K562 (cell line): Measurements from ENCODE around the gene ARHGAP4. TPM values are rescaled to one million over a fixed set of nuclear protein-coding genes. Genes with fewer than 3 reads are reported as not detected.

Experiments used
- ATAC-seq: fragments of 200-7000 bp; cut with Tn5 transposase; 3 replicates; pipeline ENCODE4 v1.9.1; 2020; ENCODE audit warnings: moderate library complexity
- BruUV-seq: library from RNA; stranded (reverse); fragments of 400-500 nt; replicated peaks from 2 replicates; lab custom pipeline; 2021; lab: Mats Ljungman, UMichigan
- CTCF ChIA-PET: fragments of 300-600 bp; formaldehyde crosslinking; extraction: SDS; loops from one replicate; lab custom pipeline; 2021; ENCODE audit warnings: low intra/inter-chr PET ratio; lab: Yijun Ruan, JAX
- POLR2A ChIA-PET: fragments of 300-600, 350-650 bp; sonication (Branson Sonifier 250); formaldehyde crosslinking; extraction: SDS; loops from one replicate; lab custom pipeline; 2021; ENCODE audit warnings: antibody characterized with exemption, inconsistent platforms; lab: Yijun Ruan, JAX
- DNase-seq, 4 experiments: peaks; one replicate each; pipeline versions ENCODE4 v3.0.0 to v3.0.0-alpha.2; 2011 to 2018; ENCODE audit warnings: low spot score in 3 of 4, mixed read lengths in 3 of 4; ENCODE audit errors: extremely low read depth in 1 of 4
- FAIRE-seq: peaks from 2 replicates; lab custom pipeline; 2011; peaks lifted over from hg19 to GRCh38; lab: Jason Lieb, UNC
- H2AFZ ChIP-seq: 2 replicates; pipeline ENCODE4 v1.6.0; 2011; ENCODE audit warnings: low read depth, low read length, control low read depth, inconsistent platforms
- H3K27ac ChIP-seq: fragments of 200-600 bp; 3 replicates; pipeline ENCODE4 v1.8.0; 2011; ENCODE audit warnings: low read depth, mild to moderate bottlenecking, control low read depth, inconsistent platforms, low read length, moderate library complexity, mixed read lengths; ENCODE audit errors: extremely low read depth
- H3K27me3 ChIP-seq, 2 experiments: fragments of 300-600 bp in 1 of 2; 2 replicates in 1 of 2; 3 replicates in 1 of 2; pipeline versions ENCODE4 v1.6.0 to v1.8.0; 2011; ENCODE audit warnings: inconsistent platforms in 2 of 2, low read length in 2 of 2, mild to moderate bottlenecking in 1 of 2, mixed read lengths in 1 of 2, moderate library complexity in 1 of 2; ENCODE audit not compliant: control insufficient read depth in 2 of 2, insufficient read depth in 2 of 2
- H3K36me3 ChIP-seq: fragments of 300-600 bp; 3 replicates; pipeline ENCODE4 v1.8.0; 2011; ENCODE audit warnings: mild to moderate bottlenecking, low read length, inconsistent platforms; ENCODE audit not compliant: control insufficient read depth, insufficient read depth
- H3K4me1 ChIP-seq, 2 experiments: fragments of 200-600 bp in 1 of 2; replicated peaks in 1 of 2; 2 replicates in 1 of 2; 3 replicates in 1 of 2; pipeline versions ENCODE4 v1.5.1 to v1.8.0; 2011; ENCODE audit warnings: inconsistent platforms in 2 of 2, low read length in 2 of 2, mild to moderate bottlenecking in 1 of 2, mixed read lengths in 1 of 2, moderate library complexity in 1 of 2; ENCODE audit not compliant: control insufficient read depth in 2 of 2, insufficient read depth in 2 of 2
- H3K4me2 ChIP-seq: 2 replicates; pipeline ENCODE4 v1.6.1; 2011; ENCODE audit warnings: low read length, control low read depth, inconsistent platforms, mixed read lengths; ENCODE audit not compliant: insufficient read depth
- H3K4me3 ChIP-seq: fragments of 200-600 bp; sonication (generic), shearing (Covaris generic); 2 replicates; pipeline ENCODE4 v1.5.1; 2016; ENCODE audit warnings: control low read depth, inconsistent platforms
- H3K79me2 ChIP-seq: fragments of 200-600 bp; 3 replicates; pipeline ENCODE4 v1.8.0; 2011; ENCODE audit warnings: low read length, inconsistent platforms; ENCODE audit not compliant: control insufficient read depth, insufficient read depth
- H3K9ac ChIP-seq, 2 experiments: 2 replicates each; pipeline versions ENCODE4 v1.6.0 to v1.6.1; 2011; ENCODE audit warnings: low read depth in 2 of 2, low read length in 2 of 2, control low read depth in 1 of 2, inconsistent platforms in 1 of 2, mild to moderate bottlenecking in 1 of 2, mixed read lengths in 1 of 2; ENCODE audit not compliant: insufficient read depth in 1 of 2
- H3K9me1 ChIP-seq: one replicate; pipeline ENCODE4 v1.6.0; 2011; ENCODE audit warnings: inconsistent platforms, mild to moderate bottlenecking, low read length, moderate library complexity; ENCODE audit not compliant: control insufficient read depth, insufficient read depth
- H3K9me3 ChIP-seq: replicated peaks from 2 replicates; pipeline ENCODE4 v1.5.1; 2011; ENCODE audit warnings: low read depth, low read length, inconsistent platforms; ENCODE audit not compliant: control insufficient read depth, insufficient read depth
- H4K20me1 ChIP-seq: replicated peaks from 2 replicates; pipeline ENCODE4 v1.6.1; 2011; ENCODE audit warnings: low read length, inconsistent platforms, mixed read lengths; ENCODE audit not compliant: control insufficient read depth, insufficient read depth
- EGR1 ChIP-seq: fragments of 450-650 bp; conservative IDR thresholded peaks from 2 replicates; pipeline ENCODE4 v1.6.1; 2017; ENCODE audit warnings: mild to moderate bottlenecking
- HMG20A ChIP-seq: fragments of 450-650 bp; formaldehyde crosslinking; conservative IDR thresholded peaks from 2 replicates; pipeline ENCODE4 v1.4.0; 2020; ENCODE audit warnings: mild to moderate bottlenecking, mixed read lengths
- KLF10 ChIP-seq: fragments of 250-450 bp; sonication (Bioruptor Pico); IDR thresholded peaks from 2 replicates; pipeline ENCODE4 v1.6.1; 2021; ENCODE audit warnings: matching md5 sums
- MTA3 ChIP-seq: fragments of 450-650 bp; formaldehyde crosslinking; IDR thresholded peaks from 2 replicates; pipeline ENCODE4 v1.6.1; 2017; ENCODE audit warnings: mild to moderate bottlenecking, borderline replicate concordance
- MTF1 ChIP-seq: fragments of 250-450 bp; sonication (Bioruptor Pico); IDR thresholded peaks from 2 replicates; pipeline ENCODE4 v1.9.0; 2021; ENCODE audit warnings: moderate library complexity, mild to moderate bottlenecking, inconsistent platforms, borderline replicate concordance
- PURB ChIP-seq: sonication (generic); formaldehyde crosslinking; IDR thresholded peaks from 2 replicates; pipeline ENCODE4 v1.9.0; 2021; ENCODE audit warnings: low read depth, mild to moderate bottlenecking, missing genetic modification reagents
- RFX1 ChIP-seq: fragments of 450-650 bp; IDR thresholded peaks from 2 replicates; pipeline ENCODE4 v1.6.1; 2016; ENCODE audit warnings: mild to moderate bottlenecking, moderate library complexity
- TAF9B ChIP-seq: fragments of 450-650 bp; IDR thresholded peaks from 2 replicates; pipeline ENCODE4 v1.6.1; 2018; ENCODE audit warnings: mild to moderate bottlenecking; ENCODE audit not compliant: partially characterized antibody
- TFAM ChIP-seq: fragments of 250-450 bp; sonication (Bioruptor Pico); conservative IDR thresholded peaks from 2 replicates; pipeline ENCODE4 v1.5.0; 2021; ENCODE audit warnings: mild to moderate bottlenecking, moderate library complexity
- VEZF1 ChIP-seq: fragments of 200-800 bp; sonication (Bioruptor generic); IDR thresholded peaks from 2 replicates; pipeline ENCODE4 v1.6.1; 2017; ENCODE audit warnings: missing genetic modification characterization, missing compliant biosample characterization
- WHSC1 ChIP-seq: IDR thresholded peaks from one replicate; pipeline ENCODE4 v1.6.1; 2012; ENCODE audit warnings: low read length, control low read depth, inconsistent platforms
- ZKSCAN3 ChIP-seq: fragments of 250-450 bp; sonication (Bioruptor Pico); IDR thresholded peaks from 2 replicates; pipeline ENCODE4 v1.4.0; 2020
- WGBS: fragments of 100-300 bp; shearing (Covaris generic); methylation state at CpG from one replicate; pipeline ENCODE4 v1.1.6; 2016; ENCODE audit warnings: low coverage, mixed read lengths; ENCODE audit not compliant: insufficient coverage; ENCODE audit errors: missing lambda C conversion rate; 5-methylcytosine and 5-hydroxymethylcytosine counted together
- in situ Hi-C: fragments of 300-500 bp; cut with MboI; formaldehyde crosslinking; loops from 4 replicates; pipeline ENCODE4 v1.15.0; 2018; ENCODE audit warnings: inconsistent platforms, mixed read lengths
- intact Hi-C: fragments of 100-400 bp; cut with micrococcal nuclease; formaldehyde crosslinking; loops from 2 replicates; pipeline ENCODE4 v1.14.2; 2022
- polyA plus RNA-seq, 8 experiments: library from polyadenylated mRNA; depleted of rRNA in 4 of 8; stranded (reverse) in 5 of 8; unstranded in 3 of 8; fragments of >200 nt; fragmentation: Nextera tagmentation in 2 of 8; fragmentation: Illumina TruSeq in 1 of 8; extraction: Ambion mirVana in 2 of 8; extraction: Trizol in 1 of 8; gene quantifications; 2 replicates each; pipeline versions ENCODE4 v1.2.1 to v1.2.3, GENCODE V29; 2011 to 2014; ENCODE audit warnings: inconsistent platforms in 1 of 8, missing spikeins in 1 of 8
- total RNA-seq, 7 experiments: library from RNA; depleted of rRNA in 6 of 7; stranded (reverse); fragments of >200 nt in 6 of 7; fragmentation: Illumina TruSeq in 2 of 7; extraction: Trizol in 2 of 7; gene quantifications; 2 replicates each; pipeline versions ENCODE4 v1.2.1 to v1.2.3, GENCODE V29; 2011 to 2021; ENCODE audit warnings: low replicate concordance in 1 of 7

The ARHGAP4 gene
- total and polyA plus RNA-seq, 9 of the 15 experiments (the other 6 are each of a cell fraction or from before 2014, with no cell fraction given): 0.30 to 81.8 (median 13.5) TPM

- FAIRE-seq: no peak
These were observed 41.9 kb downstream of the ARHGAP4 start for GRCh38 chrX:153884136-153884535.

GRCh38 chrX:153883163-153883843 is 42.8 kb downstream of the ARHGAP4 start:
- ChIA-PET CTCF (interaction anchor here (0.6 kb wide), 1 partner anchor 944 kb away, joined by 3 read pairs; no protein-coding TSS in a partner anchor), POLR2A (no interaction called here)
- H3K36me3 ChIP-seq: no peaks in the 10 kb centered on the region
- peak; percentile 47 to 54 (median 52) for DNase-seq
- TF ChIP-seq EGR1 (peak; percentile 47), VEZF1 (CRISPR knock-in tag) (0 out of 2 replicates have a peak, but pooled peaks have one; percentile 11), MTF1 (no peak), ZKSCAN3 (no peak), KLF10 (CRISPR knock-in tag) (no peak)
- FAIRE-seq: no peak
- no peak overlapping the region for H3K4me2 ChIP-seq
- H2AFZ ChIP-seq: no peak overlapping the region
- H3K4me1 ChIP-seq: peaks cover 10 to 61% of the 10 kb centered on the region in 2 experiments
- H3K27me3 ChIP-seq: peaks cover 0 to 38% of the 10 kb centered on the region in 2 experiments; a peak in 2 of 5 replicates
- H3K9me1 ChIP-seq: no peaks in the 10 kb centered on the region
- H3K9ac ChIP-seq: no peak overlapping the region; a peak in 1 of 4 replicates
- H4K20me1 ChIP-seq: peaks cover 6% of the 10 kb centered on the region; the same call in 1 of the 2 replicates
- WGBS: 11% methylated on average over 4 of the region's 13 CpGs
- ATAC-seq: peak; percentile 70
- BruUV-seq: no TSS peak
- no peak overlapping the region for H3K4me3 ChIP-seq
- H3K79me2 ChIP-seq: no peaks in the 10 kb centered on the region
- in situ Hi-C loops (no loop called here), intact Hi-C loops (no loop called here)
- H3K27ac ChIP-seq: no peak overlapping the region
- H3K9me3 ChIP-seq: no peaks in the 10 kb centered on the region

More at GRCh38 chrX:153884136-153884535, 41.9 kb downstream of the ARHGAP4 start:
- H3K4me1 ChIP-seq: peaks cover 10 to 60% of the 10 kb centered on the region in 2 experiments
- peaks cover 0 to 31% of the 10 kb centered on the region in 2 experiments; a peak in 2 of 5 replicates for H3K27me3 ChIP-seq
- no peak overlapping the region for H3K9ac ChIP-seq
- H3K4me2 ChIP-seq: no peak overlapping the region
- H3K79me2 ChIP-seq: no peaks in the 10 kb centered on the region
- no peaks in the 10 kb centered on the region for H3K9me1 ChIP-seq
- H3K27ac ChIP-seq: no peak overlapping the region
- peaks cover 6% of the 10 kb centered on the region; the same call in 1 of the 2 replicates for H4K20me1 ChIP-seq
- WGBS: 3% methylated on average over 9 of the region's 13 CpGs
- no peaks in the 10 kb centered on the region for H3K9me3 ChIP-seq
- intact Hi-C loops (no loop called here), in situ Hi-C loops (no loop called here)
- POLR2A ChIA-PET: interaction anchor here (0.6 kb wide), 1 partner anchor 43 kb away, joined by 3 read pairs; no protein-coding TSS in a partner anchor
- DNase-seq: no peak
- no TSS peak for BruUV-seq
- no peak overlapping the region for H2AFZ ChIP-seq
- ATAC-seq: no peak
- no peak for TF ChIP-seq TAF9B
- TF ChIP-seq TFAM: no peak
- TF ChIP-seq WHSC1: no peak
- TF ChIP-seq RFX1: no peak
- TF ChIP-seq PURB (CRISPR knock-in tag): no peak
- TF ChIP-seq MTA3: no peak
- no peak for TF ChIP-seq ZKSCAN3
- TF ChIP-seq HMG20A: no peak
- H3K36me3 ChIP-seq: no peaks in the 10 kb centered on the region
- CTCF ChIA-PET: no interaction called here
- H3K4me3 ChIP-seq: no peak overlapping the region
